HT-29 (cell line): Measurements from ENCODE around the gene ZNF182. TPM values are rescaled to one million over a fixed set of nuclear protein-coding genes. Genes with fewer than 3 reads are reported as not detected.
"Not testable (repeated sequence)": the region's sequence is repeated elsewhere in the genome, so short reads cannot be mapped to it uniquely, and the experiment has no call there.

Experiments used
- DNase-seq: peaks from one replicate; pipeline ENCODE4 v3.0.0-alpha.2; 2015; ENCODE audit warnings: low spot score
- total RNA-seq: library from RNA; depleted of rRNA; stranded (reverse); fragments of >200 nt; shearing (Covaris generic); gene quantifications from 2 replicates; pipeline ENCODE4 v1.2.3, GENCODE V29; 2014; rRNA removed

ZNF182 gene
- 0.81 and 0.83 TPM in 2 replicates for total RNA-seq

DNA sequence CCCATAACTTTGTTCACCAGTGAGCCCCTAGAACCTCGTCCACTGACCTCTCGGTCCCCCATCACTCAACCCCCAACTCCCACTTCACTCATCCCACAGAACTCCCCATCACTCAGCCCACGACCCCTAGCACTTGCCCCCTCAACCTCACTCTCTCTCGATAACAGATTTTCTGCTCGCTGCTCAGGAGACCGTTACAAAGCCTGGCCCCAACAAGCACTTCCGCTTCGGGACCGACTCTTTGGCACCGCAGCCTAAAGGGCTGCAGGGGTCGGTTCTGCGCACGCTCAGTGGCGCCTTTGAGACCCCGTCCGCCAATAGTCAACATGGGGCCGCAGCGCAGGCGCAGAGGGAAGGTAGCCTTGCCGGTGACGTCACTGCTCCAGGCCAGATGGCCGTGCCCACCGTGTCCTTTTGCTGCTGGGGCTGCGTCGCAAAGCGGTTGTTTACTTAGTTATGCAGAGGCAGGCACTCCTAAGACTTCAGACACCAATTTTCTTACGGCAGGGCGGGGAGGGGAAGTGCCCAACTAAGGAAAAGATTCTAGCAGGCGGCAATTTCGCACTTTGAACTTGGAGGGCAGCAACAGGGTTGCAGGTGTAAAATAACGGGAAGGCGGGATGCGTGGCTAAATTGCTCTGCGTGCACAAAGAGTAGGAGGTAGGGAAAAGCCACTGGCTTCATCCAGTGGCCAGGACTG is at the start of gene ZNF182:
Gene ZNF182, minus strand, starts transcription at position 232 of the 700 bp plus-strand sequence. CDS start 1,380 bp downstream, outside the sequence.
- peak; percentile 92 for DNase-seq

DNA sequence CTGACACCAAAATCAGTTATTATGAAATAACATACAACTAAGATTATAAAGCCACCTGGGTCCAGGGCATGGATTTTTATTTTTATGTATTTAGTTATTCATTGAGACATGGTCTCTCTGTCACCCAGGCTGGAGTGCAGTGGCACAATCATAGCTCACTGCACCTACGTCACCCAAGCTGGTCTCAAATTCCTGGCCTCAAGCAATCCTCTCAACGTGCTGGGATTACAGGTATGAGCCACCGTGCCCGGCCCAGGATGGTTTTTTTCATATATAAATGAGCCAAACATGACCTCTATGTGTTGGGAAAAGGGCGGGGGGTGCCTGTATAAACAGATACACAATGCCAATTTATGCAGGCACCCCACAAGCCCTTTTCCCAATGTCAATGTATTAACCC is 43.1 kb upstream of the ZNF182 start:
- DNase-seq, result no peak

DNA sequence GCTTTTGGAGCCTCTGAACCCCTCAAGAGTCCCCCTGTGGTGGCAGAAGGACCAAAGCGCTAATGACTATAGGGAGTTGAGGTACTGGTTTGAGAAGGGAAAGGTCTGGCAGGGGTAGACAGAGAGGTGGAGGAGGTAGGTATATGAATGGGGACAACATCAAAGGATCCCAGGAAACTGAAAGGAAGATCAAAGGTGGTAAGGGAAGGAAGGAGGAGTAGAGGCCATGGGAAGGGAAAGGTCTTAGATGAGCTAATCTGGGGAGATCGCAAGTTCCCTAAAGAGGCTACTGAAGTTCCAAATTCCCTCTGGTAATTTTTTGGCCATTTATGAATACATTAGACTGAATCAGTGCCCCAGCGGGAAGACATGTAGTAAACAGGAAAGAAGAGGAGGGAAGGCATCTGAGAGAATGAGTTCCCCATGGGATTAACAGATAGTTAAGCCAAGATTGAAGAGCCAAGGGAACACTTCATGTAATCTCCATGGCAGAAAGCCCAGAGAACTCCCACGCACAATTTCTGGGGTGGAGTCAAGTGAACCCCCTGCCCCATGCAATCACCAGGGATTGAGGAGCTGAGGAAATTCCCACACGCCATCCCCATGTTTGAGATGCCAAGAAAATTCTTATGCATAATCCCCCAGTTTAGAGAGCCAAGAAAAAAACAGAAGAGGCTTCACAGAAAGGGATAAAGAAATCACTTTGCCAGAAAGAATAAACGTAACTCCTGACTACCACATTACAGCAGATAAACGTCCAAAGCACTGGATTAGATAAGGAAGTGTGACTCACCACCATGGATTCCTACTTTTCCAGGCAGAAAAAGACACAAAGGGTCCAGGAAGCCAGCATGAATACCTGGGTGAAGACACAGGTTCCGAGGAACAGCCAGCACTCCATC is 41.9 kb upstream of the ZNF182 start:
- no peak for DNase-seq

DNA sequence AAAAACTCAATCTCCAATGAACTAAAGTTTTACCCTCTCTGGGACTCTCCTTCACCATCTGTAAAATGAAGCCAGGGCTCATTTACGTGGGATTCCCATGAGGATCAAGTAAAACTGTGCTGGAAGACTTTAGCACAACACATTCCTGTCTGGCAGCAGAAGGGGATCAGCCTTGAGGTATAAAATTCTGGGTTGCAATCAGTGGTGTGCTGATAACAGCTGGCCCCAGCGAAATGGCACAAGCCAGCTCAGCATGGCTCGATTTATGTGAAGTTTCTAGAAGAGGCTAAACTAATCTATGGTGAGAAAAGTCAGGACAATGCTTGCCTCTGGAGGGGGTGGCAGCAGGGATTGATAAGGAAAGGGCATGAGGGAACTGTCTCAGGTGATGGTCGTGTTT is 39.3 kb upstream of the ZNF182 start:
- DNase-seq, result no peak

DNA sequence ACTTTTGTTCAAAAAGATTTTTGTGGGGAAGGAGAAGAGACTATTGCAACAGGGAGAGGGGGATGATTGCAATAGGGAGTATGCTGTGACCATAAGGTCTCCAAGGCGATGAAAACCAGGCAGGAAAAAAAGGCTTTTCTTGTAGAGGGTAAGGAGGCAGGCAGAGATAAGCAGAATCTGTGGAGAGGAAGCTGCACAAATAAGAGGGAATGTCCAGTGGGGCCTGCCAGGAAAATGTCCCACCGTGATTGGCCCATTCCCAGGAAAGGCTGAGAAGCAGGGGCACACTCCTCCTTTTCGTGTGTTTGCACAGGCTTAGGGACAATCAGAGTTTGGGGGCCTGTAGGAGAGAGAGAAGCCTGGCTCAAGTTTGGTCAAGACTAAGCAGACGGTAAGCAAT is 32.1 kb upstream of the ZNF182 start:
- DNase-seq, result no peak

DNA sequence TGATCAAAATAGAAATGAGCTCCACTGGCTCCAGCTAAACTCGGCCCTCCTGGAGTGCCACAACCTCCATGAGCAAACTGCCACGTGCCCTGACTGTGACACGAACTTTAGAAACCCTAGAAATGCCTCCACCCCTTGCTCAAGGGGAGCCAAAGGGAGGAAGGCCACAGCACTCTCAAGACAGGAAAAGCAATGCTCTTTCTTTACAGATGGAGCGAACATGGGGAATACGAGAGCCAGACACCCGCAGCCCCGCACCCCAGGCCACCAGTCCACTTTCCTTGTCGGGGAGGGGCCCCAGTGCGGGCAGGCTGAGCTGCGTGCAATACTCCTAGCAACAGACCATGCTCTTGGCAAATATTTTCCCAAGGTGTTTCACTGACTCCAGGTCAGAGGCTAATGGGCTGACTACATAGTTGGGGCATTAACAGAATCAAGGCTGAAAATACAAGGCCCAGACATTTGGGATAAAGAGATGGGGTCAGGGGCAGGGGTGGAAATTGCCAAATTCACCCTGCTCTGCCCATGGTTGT is 26.9 kb upstream of the ZNF182 start:
- DNase-seq, result not testable (repeated sequence)

DNA sequence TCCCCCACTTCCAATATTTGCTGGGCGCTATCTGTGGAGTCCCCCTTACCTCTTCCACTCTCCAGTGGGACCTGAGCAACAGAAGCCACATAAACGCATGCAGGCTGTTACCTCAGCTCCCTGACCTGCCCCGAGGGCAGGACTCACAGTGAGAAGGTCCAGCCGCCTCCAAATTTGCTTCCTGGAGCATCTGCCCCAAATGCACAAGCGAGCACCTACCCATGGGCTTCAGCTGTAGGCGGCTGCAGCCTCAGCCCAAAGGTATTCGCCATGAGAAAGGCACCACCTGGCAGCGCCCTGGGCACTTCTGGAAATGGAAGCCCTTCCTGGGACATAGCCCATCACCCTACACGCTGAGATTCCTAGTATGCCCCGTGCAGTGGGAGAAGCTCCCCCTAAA is 26.4 kb upstream of the ZNF182 start:
- DNase-seq, result no peak

DNA sequence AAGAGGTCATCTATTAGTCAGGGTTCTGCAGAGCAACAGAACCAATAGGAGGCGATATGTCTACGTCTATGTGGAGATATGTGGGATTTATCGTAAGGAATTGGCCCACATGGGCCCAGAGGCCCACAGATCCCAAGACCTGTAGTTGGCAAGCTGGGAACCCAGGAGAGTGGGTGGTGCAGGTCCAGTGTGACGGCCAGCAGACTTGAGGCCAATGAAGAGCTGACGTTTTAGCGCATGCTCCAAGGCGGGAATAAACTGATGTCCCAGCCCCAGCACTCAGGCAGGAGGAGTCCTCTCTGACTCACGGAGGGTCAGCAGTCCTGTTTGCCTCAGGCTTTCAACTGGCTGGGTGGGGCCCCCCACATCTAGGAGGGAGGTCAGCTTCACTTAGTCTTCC is 24.3 kb upstream of the ZNF182 start:
- DNase-seq, result no peak

DNA sequence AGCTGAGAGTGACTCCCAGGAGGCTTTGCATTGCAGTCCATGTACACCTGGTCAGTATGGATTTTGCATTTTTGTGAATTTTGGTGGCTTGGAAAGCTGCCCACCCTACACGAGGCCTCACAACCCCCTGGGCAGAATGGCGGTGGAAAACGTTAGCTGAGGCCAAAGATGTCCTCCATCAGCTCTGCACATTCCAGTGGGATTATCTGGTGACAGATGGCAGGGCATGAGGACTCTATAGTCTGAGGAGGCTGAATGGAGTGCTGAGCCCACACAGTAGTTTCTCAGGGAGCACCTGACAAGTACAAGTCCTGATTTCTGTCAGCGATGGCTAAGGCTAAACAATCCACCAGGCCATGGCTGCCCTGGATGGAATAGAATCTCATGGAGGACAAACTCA is 23.8 kb upstream of the ZNF182 start:
- not testable (repeated sequence) for DNase-seq

DNA sequence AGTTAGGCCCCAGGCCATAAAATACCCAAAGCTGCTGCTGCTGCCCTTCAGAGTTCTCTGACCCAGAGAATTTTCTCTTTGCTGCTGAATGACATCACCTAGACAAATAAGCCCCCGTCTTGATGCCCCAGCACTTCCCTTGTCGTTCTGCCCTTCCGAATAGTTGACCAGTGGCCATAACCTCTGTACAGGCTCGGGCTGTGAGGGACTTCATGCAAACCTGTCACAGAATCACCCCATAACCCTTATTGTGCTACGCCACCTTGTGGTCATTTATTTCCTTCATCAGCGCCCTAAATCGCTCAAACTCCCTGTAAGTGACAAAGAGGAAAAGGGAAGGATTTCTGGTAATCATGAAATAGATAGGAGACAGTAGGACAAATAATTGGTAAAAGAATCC is 21.8 kb upstream of the ZNF182 start:
- DNase-seq, result peak; percentile 86

DNA sequence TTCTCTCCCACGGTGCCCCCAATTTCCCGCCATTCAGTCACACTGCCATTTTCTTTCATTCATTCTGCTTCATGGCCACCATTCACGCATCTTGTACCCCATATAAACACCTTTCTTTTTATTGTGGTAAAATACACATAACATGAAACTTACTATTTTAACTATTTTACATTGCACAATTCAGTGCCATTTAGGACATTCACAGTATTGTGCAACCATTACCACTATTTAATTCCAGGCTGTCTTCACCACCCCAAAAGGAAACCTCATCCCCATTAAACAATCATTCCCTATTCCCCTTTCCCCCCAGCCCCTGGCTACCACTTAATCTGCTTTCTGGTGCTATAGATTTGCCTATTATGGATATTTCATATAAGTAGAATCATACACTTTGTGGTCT is 18.9 kb upstream of the ZNF182 start:
- DNase-seq, result no peak

DNA sequence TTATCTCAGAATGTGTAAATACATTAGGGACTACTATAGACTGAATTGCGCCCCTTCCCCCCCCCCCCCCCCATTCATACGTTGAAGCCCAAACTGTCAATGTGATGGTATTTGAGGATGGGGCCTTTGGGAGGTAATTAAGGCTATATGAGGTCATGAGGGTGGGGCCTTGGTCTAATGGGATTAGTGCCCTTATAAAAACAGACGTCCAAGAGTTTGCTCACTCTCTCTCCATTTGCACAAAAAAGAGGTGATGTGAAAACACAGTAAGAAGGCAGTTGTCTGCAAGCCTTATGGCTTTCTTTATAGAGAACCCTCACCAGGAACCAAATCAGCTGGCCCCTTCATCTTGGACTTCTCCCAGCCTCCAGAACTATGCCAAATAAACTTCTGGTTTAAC is 18.3 kb upstream of the ZNF182 start:
- DNase-seq, result no peak

DNA sequence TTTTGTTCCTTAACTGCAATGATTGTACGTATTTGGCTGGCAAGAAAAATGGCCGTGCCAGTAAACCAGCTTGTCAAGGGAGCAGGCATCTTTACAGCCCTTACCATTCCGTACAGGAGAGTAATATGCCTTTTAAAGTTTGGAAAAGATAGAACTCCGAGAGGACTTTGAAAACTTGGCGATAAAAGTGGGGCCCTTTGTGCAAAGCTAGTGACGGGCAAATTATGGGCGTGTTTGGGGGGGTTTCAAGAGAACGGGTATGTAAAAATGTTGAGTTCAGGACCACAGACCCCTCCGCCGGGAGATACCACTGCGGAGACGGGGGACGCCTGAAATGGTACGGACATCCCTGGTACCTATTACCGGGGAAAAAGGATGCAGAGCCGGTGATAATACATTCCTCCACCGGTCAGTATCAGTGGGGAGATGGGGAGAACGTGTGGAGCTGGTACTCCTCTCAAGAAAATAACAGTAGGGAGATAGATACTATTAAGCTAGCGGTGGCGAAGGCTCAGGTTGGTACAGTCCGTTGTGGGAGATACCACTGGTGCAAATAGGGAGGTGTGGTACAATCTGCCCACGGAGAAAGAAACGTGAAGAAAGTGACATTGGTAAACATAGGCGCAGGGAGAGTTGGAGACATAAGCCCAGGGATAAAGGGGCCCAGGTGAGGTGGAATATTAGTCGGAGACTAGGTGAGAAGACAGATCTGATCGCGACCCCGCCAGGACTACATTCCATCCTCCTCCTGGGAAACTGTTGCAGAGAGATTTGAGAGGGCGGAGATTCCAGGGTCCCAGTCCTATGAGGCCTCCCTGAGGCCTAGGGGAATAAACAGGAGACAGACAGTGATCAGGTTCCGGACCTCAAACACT is 17.5 kb upstream of the ZNF182 start:
- peak; percentile 86 for DNase-seq

DNA sequence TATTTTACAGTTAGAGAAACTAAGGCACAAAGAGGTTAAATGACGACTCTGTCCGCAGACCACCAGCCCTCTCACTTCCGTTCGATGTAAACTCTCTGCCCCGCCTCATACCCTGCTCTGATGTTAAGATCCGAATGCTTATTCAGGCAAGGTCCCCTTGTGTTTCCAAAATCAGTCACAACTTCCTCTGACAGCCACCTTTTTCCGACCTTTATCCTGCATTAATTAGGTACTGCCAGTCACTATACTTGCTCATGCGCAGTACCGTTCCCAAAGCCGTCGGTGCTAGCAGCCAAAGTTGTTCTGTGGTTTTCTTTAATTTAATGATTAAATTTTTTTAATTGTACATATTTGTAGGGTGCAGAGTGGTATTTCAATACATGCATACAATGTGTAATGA is 16.7 kb upstream of the ZNF182 start:
- DNase-seq, result not testable (repeated sequence)

DNA sequence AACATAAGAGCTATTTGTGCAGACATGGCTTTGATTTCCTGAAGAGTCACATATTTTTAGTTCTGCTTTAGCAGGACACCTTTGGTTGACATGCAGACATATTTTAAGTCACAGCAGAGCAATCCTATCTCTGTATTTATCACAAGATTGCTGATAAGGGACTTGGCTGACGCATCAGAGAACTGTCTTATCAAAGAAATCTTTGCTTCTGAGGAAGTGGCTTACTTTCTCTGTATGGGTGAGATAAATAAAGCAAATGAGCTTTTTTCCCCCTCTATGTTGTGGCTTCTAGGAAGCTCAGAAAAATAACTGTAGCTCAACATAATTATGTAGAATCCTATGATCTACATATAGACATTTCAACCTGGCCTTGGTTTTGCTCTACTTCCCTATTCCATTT is 16.1 kb upstream of the ZNF182 start:
- DNase-seq, result not testable (repeated sequence)

DNA sequence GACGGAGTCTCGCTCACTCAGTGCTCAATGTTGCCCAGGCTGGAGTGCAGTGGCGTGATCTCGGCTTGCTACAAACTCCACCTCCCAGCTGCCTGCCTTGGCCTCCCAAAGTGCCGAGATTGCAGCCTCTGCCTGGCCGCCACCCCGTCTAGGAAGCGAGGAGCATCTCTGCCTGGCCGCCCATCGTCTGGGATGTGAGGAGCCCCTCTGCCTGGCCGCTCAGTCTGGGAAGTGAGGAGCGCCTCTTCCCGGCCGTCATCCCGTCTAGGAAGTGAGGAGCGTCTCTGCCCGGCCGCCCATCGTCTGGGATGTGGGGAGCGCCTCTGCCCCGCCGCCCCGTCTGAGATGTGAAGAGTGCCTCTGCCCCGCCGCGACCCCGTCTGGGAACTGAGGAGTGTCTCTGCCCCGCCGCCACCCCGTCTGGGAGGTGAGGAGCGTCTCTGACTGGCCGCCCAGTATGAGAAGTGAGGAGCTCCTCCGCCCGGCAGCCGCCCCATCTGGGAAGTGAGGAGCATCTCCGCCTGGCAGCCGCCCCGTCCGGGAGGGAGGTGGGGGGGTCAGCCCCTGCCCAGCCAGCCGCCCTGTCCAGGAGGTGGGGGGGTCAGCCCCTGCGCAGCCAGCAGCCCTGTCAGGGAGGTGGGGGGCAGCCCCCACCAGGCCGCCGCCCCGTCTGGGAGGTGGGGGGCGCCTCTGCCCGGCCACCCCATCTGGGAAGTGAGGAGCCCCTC is 13.0 kb upstream of the ZNF182 start:
- not testable (repeated sequence) for DNase-seq

DNA sequence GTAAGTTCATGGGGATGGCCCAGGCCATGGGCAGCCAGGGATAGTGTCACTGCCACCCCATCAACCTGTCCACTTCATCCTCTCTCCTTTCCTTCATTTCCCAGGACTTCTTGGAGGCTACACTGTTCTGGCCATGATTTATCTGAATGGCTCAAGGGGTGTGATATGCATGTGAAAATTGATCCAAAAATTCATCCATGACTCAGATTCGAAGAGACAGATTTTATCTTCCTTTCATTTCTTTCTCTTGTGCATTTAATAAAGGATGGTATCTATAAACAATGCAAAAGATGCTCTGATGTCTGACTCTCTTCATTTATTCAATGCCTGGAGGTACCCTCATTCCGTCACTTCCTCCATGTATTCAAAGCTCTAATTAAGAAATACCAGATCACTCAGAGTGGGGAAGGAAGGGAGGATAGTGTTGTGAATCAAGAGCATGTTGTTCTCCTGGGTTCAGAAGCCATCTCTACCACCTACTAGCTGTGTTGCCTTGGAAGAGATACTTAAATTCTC is 5.7 kb upstream of the ZNF182 start:
- DNase-seq, result not testable (repeated sequence)

DNA sequence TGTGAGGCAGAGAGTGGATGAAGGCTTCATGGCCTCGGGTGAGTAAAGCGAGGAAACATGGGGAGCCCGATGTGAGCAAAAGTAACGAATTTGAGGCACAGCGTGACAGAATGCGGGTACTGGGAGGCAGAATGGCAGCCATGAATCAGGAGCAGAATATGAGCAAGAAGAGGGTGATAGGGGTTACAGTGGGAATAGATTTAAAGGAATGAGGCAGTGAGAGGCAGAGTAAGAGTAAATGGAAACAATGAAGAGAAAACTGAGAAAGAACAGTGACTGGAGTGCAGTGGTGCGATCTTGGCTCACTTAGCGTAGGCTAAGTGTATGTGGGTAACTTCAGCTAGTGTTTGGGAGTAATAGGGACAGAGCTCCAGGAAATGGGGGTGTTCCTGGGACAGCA is 2.9 kb upstream of the ZNF182 start, which contains the start of gene SPACA5:
Gene SPACA5, plus strand, starts transcription at position 301 of the 400 bp plus-strand sequence. CDS start 815 bp downstream, outside the sequence.
- DNase-seq, result not testable (repeated sequence)

DNA sequence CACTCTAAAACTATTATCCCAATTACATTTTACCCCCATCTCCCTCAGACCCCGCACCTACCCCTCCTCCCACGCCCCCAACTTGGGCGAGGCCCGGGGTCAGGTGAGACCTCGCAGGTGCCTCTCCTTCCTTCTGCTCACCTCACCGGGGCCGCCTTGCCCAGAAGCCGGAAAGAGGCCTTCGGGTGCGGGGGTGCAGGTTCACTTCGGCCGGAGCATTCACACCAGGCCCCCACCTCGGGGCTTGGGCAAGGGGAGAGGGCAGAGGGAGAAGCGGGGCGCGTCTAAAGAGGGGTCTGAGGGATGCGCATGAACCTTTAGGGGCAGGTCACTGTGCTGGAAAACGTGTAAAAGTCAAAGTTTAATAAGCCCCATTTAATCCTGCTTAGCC is 427 bp downstream of the ZNF182 start:
- DNase-seq, result peak; percentile 3

DNA sequence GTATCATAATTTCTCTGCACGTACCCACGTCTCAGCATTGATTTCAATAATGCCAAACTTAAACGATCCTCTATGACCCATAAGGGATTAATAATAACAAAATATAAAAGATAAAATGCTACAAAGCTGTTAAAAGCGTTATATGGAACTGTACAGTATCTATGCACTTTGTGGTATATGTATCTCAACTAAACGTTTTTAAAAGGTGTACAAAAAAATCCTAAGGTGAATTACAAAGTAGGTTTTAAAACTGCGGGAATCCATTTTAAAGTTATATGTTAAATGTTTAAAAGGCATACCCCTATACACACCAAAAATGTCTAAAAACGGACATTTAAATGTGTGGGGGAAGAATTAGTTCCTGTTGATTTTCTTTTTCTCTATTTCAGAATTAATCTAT is 860 bp downstream of the ZNF182 start:
- no peak for DNase-seq
